CD4-positive, CD25-positive, alpha-beta regulatory T cell (primary cell): ENCODE results near the gene GNB5. TPM values are rescaled to one million over a fixed set of nuclear protein-coding genes. Genes with fewer than 3 reads are reported as not detected.

Experiments
- ATAC-seq, 2 donors: fragments of 150-1000 bp; cut with Tn5 transposase; one replicate each; pipeline ENCODE4 v1.10.0; 2021; ENCODE audit warnings: low read depth in 2 of 2, moderate number of reproducible peaks in 2 of 2, moderate library complexity in 1 of 2
- DNase-seq, 3 donors: peaks; one replicate each; pipeline versions ENCODE4 v3.0.0 to v3.0.0-alpha.2; 2012 to 2022; ENCODE audit warnings: mixed read lengths in 1 of 3
- H3K27ac ChIP-seq: one replicate; pipeline ENCODE4 v1.7.0; 2013; ENCODE audit warnings: mild to moderate bottlenecking, low read length; ENCODE audit not compliant: insufficient read depth, poor library complexity, severe bottlenecking
- H3K27me3 ChIP-seq: one replicate; pipeline ENCODE4 v1.7.0; 2013; ENCODE audit warnings: low read length; ENCODE audit not compliant: control insufficient read depth, insufficient read depth
- H3K36me3 ChIP-seq: one replicate; pipeline ENCODE4 v1.7.0; 2013; ENCODE audit warnings: mild to moderate bottlenecking, low read length, moderate library complexity; ENCODE audit not compliant: control insufficient read depth, insufficient read depth
- H3K4me1 ChIP-seq: 2 replicates; pipeline ENCODE4 v1.7.0; 2013; ENCODE audit warnings: mild to moderate bottlenecking, low read length; ENCODE audit not compliant: insufficient read depth, control insufficient read depth, poor library complexity, severe bottlenecking
- H3K4me3 ChIP-seq: one replicate; pipeline ENCODE4 v1.7.0; 2013; ENCODE audit warnings: low read depth, mild to moderate bottlenecking, low read length, moderate library complexity
- H3K9me3 ChIP-seq, 2 experiments: 1 replicate in 1 of 2; 2 replicates in 1 of 2; pipeline ENCODE4 v1.7.0; 2013; ENCODE audit warnings: low read length in 2 of 2, mild to moderate bottlenecking in 1 of 2, moderate library complexity in 1 of 2; ENCODE audit not compliant: control insufficient read depth in 2 of 2
- H3K27ac Mint-ChIP-seq, 3 donors: one replicate each; pipeline ENCODE4 v1.8.0; 2020 to 2022; ENCODE audit warnings: mild to moderate bottlenecking in 3 of 3, mixed read lengths in 3 of 3, moderate library complexity in 2 of 3
- H3K27me3 Mint-ChIP-seq: one replicate; pipeline ENCODE4 v1.8.0; 2022; ENCODE audit warnings: mild to moderate bottlenecking, mixed read lengths
- H3K36me3 Mint-ChIP-seq: one replicate; pipeline ENCODE4 v1.8.0; 2020; ENCODE audit warnings: mixed read lengths
- H3K4me1 Mint-ChIP-seq, 4 donors: one replicate each; pipeline ENCODE4 v1.8.0; 2020 to 2022; ENCODE audit warnings: mixed read lengths in 4 of 4, mild to moderate bottlenecking in 1 of 4
- H3K4me3 Mint-ChIP-seq, 4 donors: one replicate each; pipeline ENCODE4 v1.8.0; 2020 to 2022; ENCODE audit warnings: mild to moderate bottlenecking in 4 of 4, mixed read lengths in 4 of 4, moderate library complexity in 3 of 4
- H3K9me3 Mint-ChIP-seq, 7 donors: one replicate each; pipeline ENCODE4 v1.8.0; 2020 to 2022; ENCODE audit warnings: mixed read lengths in 7 of 7, mild to moderate bottlenecking in 3 of 7, moderate library complexity in 2 of 7
- polyA plus RNA-seq, 4 donors: library from polyadenylated mRNA; unstranded; fragments of 300-500 nt; fragmentation: Illumina TruSeq; gene quantifications; one replicate each; pipeline ENCODE4 v1.2.3, GENCODE V29; 2021
- total RNA-seq: library from RNA; stranded (reverse); gene quantifications from one replicate; pipeline ENCODE4 v1.2.3, GENCODE V29; 2022

Gene GNB5
- total and polyA plus RNA-seq, 5 donors from 2014 or later: 64.3 to 87.6 (median 65.8) TPM

- Mint-ChIP-seq H3K27me3 (no peaks in the 10 kb centered on the region), H3K36me3 (peaks cover 3% of the 10 kb centered on the region), H3K4me3 (peak overlapping the region in 3 of 4 donors; percentile 36 to 67 (median 40)), H3K9me3 (no peaks in the 10 kb centered on the region), H3K4me1 (peaks cover 17 to 58% (median 35%) of the 10 kb centered on the region in 4 donors), H3K27ac (peak overlapping the region; percentile 92 to 95 (median 92))
- peaks cover 1% of the 10 kb centered on the region for H3K36me3 ChIP-seq
- H3K9me3 ChIP-seq: no peaks in the 10 kb centered on the region
- H3K27ac ChIP-seq: peak overlapping the region; percentile 59
- peak in 1 of 3 donors; percentile 41 for DNase-seq
- peaks cover 50% of the 10 kb centered on the region for H3K4me1 ChIP-seq
- no peaks in the 10 kb centered on the region for H3K27me3 ChIP-seq
- no peak for ATAC-seq
- no peak overlapping the region for H3K4me3 ChIP-seq
Measured at GRCh38 chr15:52232327-52232726, 41.1 kb upstream of the GNB5 start.

- no peak overlapping the region for H3K27ac ChIP-seq
- H3K36me3 ChIP-seq: no peaks in the 10 kb centered on the region
- peaks cover 40% of the 10 kb centered on the region for H3K4me1 ChIP-seq
- peaks cover 7% of the 10 kb centered on the region for H3K36me3 Mint-ChIP-seq
- no peak overlapping the region for H3K4me3 Mint-ChIP-seq
- H3K27me3 Mint-ChIP-seq: no peaks in the 10 kb centered on the region
- DNase-seq (no peak), ATAC-seq (no peak)
- H3K9me3 Mint-ChIP-seq: no peaks in the 10 kb centered on the region
- peak overlapping the region in 1 of 3 donors; percentile 59 for H3K27ac Mint-ChIP-seq
- H3K27me3 ChIP-seq: no peaks in the 10 kb centered on the region
- H3K4me1 Mint-ChIP-seq: peaks cover 10 to 42% (median 30%) of the 10 kb centered on the region in 4 donors
- H3K4me3 ChIP-seq: no peak overlapping the region
- H3K9me3 ChIP-seq: no peaks in the 10 kb centered on the region
Measured at GRCh38 chr15:52230073-52230472, 38.9 kb upstream of the GNB5 start.

GRCh38 chr15:52228921-52229320, 37.7 kb upstream of the GNB5 start:
- no peak overlapping the region for H3K27ac Mint-ChIP-seq
- Histone ChIP-seq H3K4me1 (peaks cover 28% of the 10 kb centered on the region), H3K9me3 (no peaks in the 10 kb centered on the region), H3K36me3 (peaks cover 4% of the 10 kb centered on the region), H3K27ac (no peak overlapping the region), H3K27me3 (no peaks in the 10 kb centered on the region), H3K4me3 (no peak overlapping the region)
- no peak for ATAC-seq
- no peaks in the 10 kb centered on the region for H3K27me3 Mint-ChIP-seq
- H3K4me1 Mint-ChIP-seq: peaks cover 5 to 30% (median 25%) of the 10 kb centered on the region in 4 donors
- H3K9me3 Mint-ChIP-seq: no peaks in the 10 kb centered on the region
- peaks cover 13% of the 10 kb centered on the region for H3K36me3 Mint-ChIP-seq
- H3K4me3 Mint-ChIP-seq: no peak overlapping the region
- no peak for DNase-seq

- Mint-ChIP-seq H3K27ac (peak overlapping the region; percentile 79 to 84 (median 81)), H3K27me3 (no peaks in the 10 kb centered on the region), H3K4me1 (peaks cover 5 to 32% (median 21%) of the 10 kb centered on the region in 4 donors), H3K4me3 (peak overlapping the region in 1 of 4 donors; percentile 33), H3K9me3 (no peaks in the 10 kb centered on the region), H3K36me3 (peaks cover 19% of the 10 kb centered on the region)
- peak; percentile 45 to 90 (median 72) for DNase-seq
- Histone ChIP-seq H3K4me3 (no peak overlapping the region), H3K36me3 (peaks cover 4% of the 10 kb centered on the region), H3K27me3 (no peaks in the 10 kb centered on the region), H3K9me3 (no peaks in the 10 kb centered on the region), H3K27ac (no peak overlapping the region), H3K4me1 (peaks cover 21% of the 10 kb centered on the region)
- peak; percentile 97 to 98 for ATAC-seq
Measured at GRCh38 chr15:52227456-52227855, 36.3 kb upstream of the GNB5 start.

- Histone ChIP-seq H3K27me3 (no peaks in the 10 kb centered on the region), H3K27ac (no peak overlapping the region), H3K4me1 (peaks cover 27% of the 10 kb centered on the region), H3K9me3 (no peaks in the 10 kb centered on the region), H3K36me3 (peaks cover 4% of the 10 kb centered on the region), H3K4me3 (no peak overlapping the region)
- H3K36me3 Mint-ChIP-seq: peaks cover 19% of the 10 kb centered on the region
- H3K9me3 Mint-ChIP-seq: no peaks in the 10 kb centered on the region
- ATAC-seq: no peak
- peak overlapping the region in 1 of 4 donors; percentile 8 for H3K4me3 Mint-ChIP-seq
- H3K4me1 Mint-ChIP-seq: peaks cover 10 to 37% (median 27%) of the 10 kb centered on the region in 4 donors
- peak overlapping the region in 1 of 3 donors; percentile 41 for H3K27ac Mint-ChIP-seq
- no peaks in the 10 kb centered on the region for H3K27me3 Mint-ChIP-seq
- DNase-seq: no peak
Measured at GRCh38 chr15:52225230-52225629, 34.0 kb upstream of the GNB5 start.

GRCh38 chr15:52224211-52224610, 33.0 kb upstream of the GNB5 start:
- Histone ChIP-seq H3K9me3 (no peaks in the 10 kb centered on the region), H3K36me3 (peaks cover 4% of the 10 kb centered on the region), H3K27ac (no peak overlapping the region), H3K27me3 (no peaks in the 10 kb centered on the region), H3K4me1 (peaks cover 27% of the 10 kb centered on the region), H3K4me3 (no peak overlapping the region)
- DNase-seq (no peak), ATAC-seq (no peak)
- Mint-ChIP-seq H3K4me1 (peaks cover 10 to 42% (median 29%) of the 10 kb centered on the region in 4 donors), H3K27me3 (no peaks in the 10 kb centered on the region), H3K27ac (no peak overlapping the region), H3K9me3 (no peaks in the 10 kb centered on the region), H3K36me3 (peaks cover 19% of the 10 kb centered on the region), H3K4me3 (no peak overlapping the region)

- Mint-ChIP-seq H3K9me3 (no peaks in the 10 kb centered on the region), H3K4me1 (peaks cover 5 to 36% (median 26%) of the 10 kb centered on the region in 4 donors), H3K36me3 (peaks cover 21% of the 10 kb centered on the region), H3K27ac (peak overlapping the region; percentile 95 to 97 (median 96)), H3K4me3 (peak overlapping the region; percentile 78 to 93 (median 90)), H3K27me3 (no peaks in the 10 kb centered on the region)
- ATAC-seq (peak in 1 of 2 donors; percentile 35), DNase-seq (peak in 1 of 3 donors; percentile 62)
- no peaks in the 10 kb centered on the region for H3K9me3 ChIP-seq
- H3K27me3 ChIP-seq: no peaks in the 10 kb centered on the region
- peaks cover 24% of the 10 kb centered on the region for H3K4me1 ChIP-seq
- peak overlapping the region; percentile 84 for H3K27ac ChIP-seq
- H3K36me3 ChIP-seq: peaks cover 4% of the 10 kb centered on the region
- peak overlapping the region; percentile 90 for H3K4me3 ChIP-seq
Measured at GRCh38 chr15:52221730-52222129, 30.5 kb upstream of the GNB5 start.
